ENCODE results near the gene BTBD9.

BTBD9 gene

DNA sequence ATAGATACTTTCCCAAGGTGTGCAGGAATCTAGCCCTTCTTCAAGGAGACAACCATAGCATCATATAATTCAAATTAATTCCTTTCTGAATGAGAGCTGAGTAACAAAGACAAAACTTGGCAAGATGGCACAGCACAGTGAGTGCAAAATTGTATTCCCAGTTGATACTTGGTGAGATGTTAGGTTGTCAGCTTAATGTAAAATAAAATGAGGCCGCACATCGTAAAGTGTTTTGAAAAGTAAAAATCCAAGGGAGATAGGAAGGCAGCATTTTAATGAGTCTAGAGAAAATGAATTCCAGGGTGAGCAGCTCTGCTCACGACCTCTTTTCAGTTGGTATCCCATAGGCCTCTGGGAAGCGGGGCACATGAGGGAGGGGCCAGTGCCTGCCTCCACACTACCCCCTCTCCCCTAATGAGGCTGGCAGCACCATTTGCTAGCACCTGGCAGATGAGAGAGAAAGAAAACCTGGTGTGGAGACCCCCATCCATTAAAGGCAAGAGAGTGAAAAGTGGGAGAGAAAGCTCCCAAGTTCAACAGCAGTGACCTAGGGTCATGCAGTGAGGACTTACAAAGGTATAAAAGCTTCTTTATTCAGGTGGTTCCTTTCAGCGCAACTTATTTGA is 158.4 kb downstream of the BTBD9 start:
- no peak for DNase-seq (ENCODE audit: low read depth)

DNA sequence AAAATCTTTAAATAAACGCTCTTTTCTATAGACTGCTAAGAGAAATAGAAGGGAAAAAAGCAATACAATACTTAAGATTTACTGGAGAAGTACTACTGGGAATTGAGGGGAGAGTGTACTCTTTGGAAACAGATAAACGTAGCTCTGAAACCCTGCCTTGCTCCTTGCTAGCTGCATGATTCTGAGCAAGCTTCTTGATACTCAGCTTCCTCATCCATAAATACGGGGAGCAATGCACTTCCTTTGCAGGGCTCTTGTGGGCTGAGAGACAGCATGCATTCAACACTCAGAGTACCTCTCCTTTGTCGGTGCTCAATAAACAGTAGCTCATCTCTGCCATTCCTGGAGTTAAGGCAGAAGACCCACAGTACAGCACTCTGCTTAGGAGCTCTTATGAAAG is 159.7 kb downstream of the BTBD9 start:
- no peak for DNase-seq (ENCODE audit: low read depth)

- no peak for DNase-seq (ENCODE audit: low read depth)
Observed at GRCh38 chr6:38479331-38479730, 160.4 kb downstream of the BTBD9 start.

GRCh38 chr6:38477680-38478260 is 162.0 kb downstream of the BTBD9 start:
- DNase-seq (ENCODE audit: low read depth), result no peak

DNA sequence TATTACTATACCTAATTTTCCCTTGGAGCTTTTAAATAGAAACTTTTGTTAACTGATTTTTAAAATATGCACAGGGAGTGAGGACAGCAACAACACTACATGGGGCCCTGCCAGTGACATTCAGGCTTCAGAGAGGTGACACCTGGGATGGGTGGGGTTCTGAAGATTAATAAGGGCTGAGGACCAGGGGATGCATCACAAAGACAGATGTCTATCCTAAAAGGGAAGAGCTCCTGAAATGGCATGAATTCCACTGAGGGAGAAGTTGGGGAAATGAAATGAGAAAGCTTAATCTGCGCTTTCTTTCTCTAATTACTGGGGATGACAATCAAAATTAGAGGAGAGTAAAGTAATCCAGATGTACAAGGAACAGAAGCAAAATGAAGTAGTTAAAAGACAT is 162.8 kb downstream of the BTBD9 start:
- DNase-seq (ENCODE audit: low read depth), result no peak

GRCh38 chr6:38476141-38476540 is 163.6 kb downstream of the BTBD9 start:
- DNase-seq (ENCODE audit: low read depth), result no peak

- no peak for DNase-seq (ENCODE audit: low read depth)
Observed at GRCh38 chr6:38470548-38470947, 169.2 kb downstream of the BTBD9 start.

DNA sequence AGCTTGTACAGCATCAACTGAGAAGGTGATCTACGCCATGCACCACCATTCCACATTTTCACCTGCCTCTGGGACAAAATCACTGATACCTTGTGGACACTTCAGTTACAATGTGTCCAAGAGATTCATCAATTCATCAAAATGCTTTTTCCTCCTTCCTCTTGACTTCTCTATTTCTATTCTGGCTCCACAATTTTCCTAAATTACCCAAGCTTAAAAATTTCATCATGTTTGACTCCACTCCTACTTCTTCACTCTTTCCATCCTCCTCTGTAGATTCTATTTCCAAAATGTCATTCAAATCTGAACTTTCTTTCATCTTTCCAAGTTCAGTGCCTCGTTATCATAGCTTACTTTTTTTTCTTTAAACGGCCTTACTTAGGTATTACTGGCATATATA is 172.2 kb downstream of the BTBD9 start:
- DNase-seq (ENCODE audit: low read depth), result no peak

GRCh38 chr6:38460186-38460585 is 179.5 kb downstream of the BTBD9 start:
- no peak for DNase-seq (ENCODE audit: low read depth)

GRCh38 chr6:38459291-38459690 is 180.4 kb downstream of the BTBD9 start:
- no peak for DNase-seq (ENCODE audit: low read depth)

DNA sequence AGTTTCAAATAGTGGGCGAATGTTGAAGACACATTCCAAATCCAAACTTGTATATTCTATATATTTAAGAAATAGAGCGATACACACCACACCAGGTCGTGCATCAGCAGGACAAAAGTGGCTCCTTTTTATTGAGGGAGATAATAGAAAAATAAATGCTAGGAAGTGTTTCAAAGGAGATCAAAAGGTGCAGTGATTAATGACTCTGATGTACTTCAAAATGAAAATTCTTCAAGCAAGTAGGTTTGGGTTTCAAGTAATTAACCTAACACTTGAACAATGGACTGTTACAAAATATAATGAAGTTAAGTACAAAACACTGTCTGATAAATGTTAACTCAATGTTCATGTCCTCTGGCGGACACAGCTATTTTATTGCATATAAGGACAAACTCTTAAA is 185.9 kb downstream of the BTBD9 start:
- DNase-seq (ENCODE audit: low read depth), result no peak

GRCh38 chr6:38452816-38453660 is 186.7 kb downstream of the BTBD9 start:
- DNase-seq (ENCODE audit: low read depth), result no peak

DNA sequence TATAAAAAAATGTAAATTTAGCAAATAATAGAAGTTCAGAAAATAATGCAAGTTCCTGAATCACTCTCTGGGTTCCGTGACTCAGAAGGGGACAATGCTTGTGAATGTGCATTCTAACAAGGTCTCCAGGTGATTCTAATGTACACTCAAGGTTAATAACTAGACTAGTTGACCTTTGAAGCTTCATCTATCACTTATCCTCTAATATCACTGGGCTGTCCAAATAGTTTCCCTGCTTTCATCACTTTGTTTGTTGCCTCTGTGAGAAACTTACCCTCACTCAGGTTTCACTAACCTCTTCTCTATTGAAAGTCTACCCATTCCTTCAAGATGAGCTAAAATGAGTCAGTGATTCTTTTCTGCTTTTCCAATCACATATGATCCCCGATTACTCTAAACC is 189.0 kb downstream of the BTBD9 start:
- no peak for DNase-seq (ENCODE audit: low read depth)

- DNase-seq (ENCODE audit: low read depth), result no peak
Observed at GRCh38 chr6:38445925-38446324, 193.8 kb downstream of the BTBD9 start.

GRCh38 chr6:38445336-38445735 is 194.4 kb downstream of the BTBD9 start:
- no peak for DNase-seq (ENCODE audit: low read depth)

- no peak for DNase-seq (ENCODE audit: low read depth)
Observed at GRCh38 chr6:38443352-38444144, 196.2 kb downstream of the BTBD9 start.

GRCh38 chr6:38438097-38438496 is 201.6 kb downstream of the BTBD9 start:
- no peak for DNase-seq (ENCODE audit: low read depth)

DNA sequence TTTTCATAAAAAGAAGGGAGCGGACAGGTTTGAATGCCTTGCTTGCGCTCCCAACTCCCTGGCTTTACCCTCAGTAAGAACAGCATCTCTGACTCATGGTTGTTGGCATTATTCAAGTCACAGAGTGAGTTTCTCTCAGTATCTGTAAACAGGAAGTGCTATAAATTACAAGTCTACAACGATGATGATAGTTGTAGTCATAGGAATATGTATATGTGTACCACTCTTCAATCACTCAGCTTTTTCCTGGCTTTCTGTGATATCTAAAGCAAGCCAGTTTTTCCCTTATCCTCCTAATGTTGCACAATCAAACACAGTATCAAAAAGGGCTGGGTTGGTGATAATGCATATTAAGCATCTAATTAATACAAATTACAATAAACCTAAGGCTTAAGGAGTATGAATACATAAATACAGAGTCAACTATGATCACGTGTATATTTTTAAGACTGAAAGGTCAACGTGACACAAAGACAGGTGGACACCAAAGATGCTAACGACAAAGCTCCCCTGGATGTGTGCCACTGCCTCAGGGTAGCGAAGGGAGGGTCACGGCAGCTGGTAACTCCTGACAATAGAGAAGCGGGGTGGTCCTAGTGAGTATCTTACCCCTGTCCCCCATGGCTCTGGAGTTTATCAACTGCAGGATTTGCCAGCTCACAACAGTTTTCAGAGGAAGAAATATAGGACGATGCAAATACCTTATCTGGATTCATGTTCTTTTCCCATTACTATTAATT is 202.8 kb downstream of the BTBD9 start:
- no peak for DNase-seq (ENCODE audit: low read depth)

- no peak for DNase-seq (ENCODE audit: low read depth)
Observed at GRCh38 chr6:38435330-38435729, 204.4 kb downstream of the BTBD9 start.

GRCh38 chr6:38434051-38434450 is 205.7 kb downstream of the BTBD9 start:
- DNase-seq (ENCODE audit: low read depth), result no peak

GRCh38 chr6:38432479-38432878 is 207.2 kb downstream of the BTBD9 start:
- DNase-seq (ENCODE audit: low read depth), result no peak

GRCh38 chr6:38432079-38432478 is 207.7 kb downstream of the BTBD9 start:
- DNase-seq (ENCODE audit: low read depth), result no peak
